ENCODE data around the gene PGPEP1. TPM values are rescaled to one million over a fixed set of nuclear protein-coding genes. Genes with fewer than 3 reads are reported as not detected.
"Not testable (repeated sequence)": the region's sequence is repeated elsewhere in the genome, so short reads cannot be mapped to it uniquely, and the experiment has no call there.

PGPEP1 gene
- polyA plus RNA-seq, 2 donors: 1.8 to 1.9 TPM

GRCh38 chr19:18368504-18369222 is 28.3 kb downstream of the PGPEP1 start:
- H3K27me3 ChIP-seq (ENCODE audit: control insufficient read depth in 1 of 2, insufficient read depth in 2 of 2, low read length in 2 of 2): no peaks in the 10 kb centered on the region
- peaks cover 2 to 3% of the 10 kb centered on the region in 2 donors for H3K4me1 ChIP-seq (ENCODE audit: control insufficient read depth in 2 of 2, insufficient read depth in 2 of 2, low read length in 1 of 2)
- 82 to 87% methylated on average over 15 of the region's 15 CpGs for WGBS, 2 donors
- H3K27ac ChIP-seq (ENCODE audit: low read depth in 2 of 2, low read length in 1 of 2): no peak overlapping the region
- no peak overlapping the region for H3K4me3 ChIP-seq (ENCODE audit: low read depth in 1 of 2, low read length in 2 of 2)
- H3K36me3 ChIP-seq (ENCODE audit: control insufficient read depth in 2 of 2, insufficient read depth in 2 of 2, low read length in 1 of 2): no peaks in the 10 kb centered on the region
- no peaks in the 10 kb centered on the region for H3K9me3 ChIP-seq (ENCODE audit: control insufficient read depth in 2 of 2, insufficient read depth in 1 of 2, low read depth in 1 of 2, low read length in 1 of 2)

GRCh38 chr19:18373407-18373891 is 33.1 kb downstream of the PGPEP1 start:
- H3K27me3 ChIP-seq (ENCODE audit: control insufficient read depth in 1 of 2, insufficient read depth in 2 of 2, low read length in 2 of 2): no peaks in the 10 kb centered on the region
- H3K36me3 ChIP-seq (ENCODE audit: control insufficient read depth in 2 of 2, insufficient read depth in 2 of 2, low read length in 1 of 2): no peaks in the 10 kb centered on the region
- 59% methylated on average over 4 of the region's 4 CpGs for WGBS, 2 donors
- peaks cover 3 to 10% of the 10 kb centered on the region in 2 donors for H3K4me1 ChIP-seq (ENCODE audit: control insufficient read depth in 2 of 2, insufficient read depth in 2 of 2, low read length in 1 of 2)
- no peaks in the 10 kb centered on the region for H3K9me3 ChIP-seq (ENCODE audit: control insufficient read depth in 2 of 2, insufficient read depth in 1 of 2, low read depth in 1 of 2, low read length in 1 of 2)
- H3K27ac ChIP-seq (ENCODE audit: low read depth in 2 of 2, low read length in 1 of 2): peak overlapping the region in 1 of 2 donors; percentile 73
- H3K4me3 ChIP-seq (ENCODE audit: low read depth in 1 of 2, low read length in 2 of 2): no peak overlapping the region

- Histone ChIP-seq H3K27ac (ENCODE audit: low read depth in 2 of 2, low read length in 1 of 2) (peak overlapping the region; percentile 34 to 73), H3K4me1 (ENCODE audit: control insufficient read depth in 2 of 2, insufficient read depth in 2 of 2, low read length in 1 of 2) (peaks cover 5 to 10% of the 10 kb centered on the region in 2 donors), H3K9me3 (ENCODE audit: control insufficient read depth in 2 of 2, insufficient read depth in 1 of 2, low read depth in 1 of 2, low read length in 1 of 2) (no peaks in the 10 kb centered on the region), H3K4me3 (ENCODE audit: low read depth in 1 of 2, low read length in 2 of 2) (no peak overlapping the region), H3K27me3 (ENCODE audit: control insufficient read depth in 1 of 2, insufficient read depth in 2 of 2, low read length in 2 of 2) (no peaks in the 10 kb centered on the region), H3K36me3 (ENCODE audit: control insufficient read depth in 2 of 2, insufficient read depth in 2 of 2, low read length in 1 of 2) (no peaks in the 10 kb centered on the region)
- 19 to 23% methylated on average over 17 of the region's 17 CpGs for WGBS, 2 donors
Observed at GRCh38 chr19:18373892-18374629, 33.7 kb downstream of the PGPEP1 start.

GRCh38 chr19:18377026-18377425 is 36.6 kb downstream of the PGPEP1 start:
- 47 to 61% methylated on average over 6 of the region's 6 CpGs for WGBS, 2 donors
- no peaks in the 10 kb centered on the region for H3K27me3 ChIP-seq (ENCODE audit: control insufficient read depth in 1 of 2, insufficient read depth in 2 of 2, low read length in 2 of 2)
- H3K4me1 ChIP-seq (ENCODE audit: control insufficient read depth in 2 of 2, insufficient read depth in 2 of 2, low read length in 1 of 2): peaks cover 5 to 13% of the 10 kb centered on the region in 2 donors
- no peak overlapping the region for H3K4me3 ChIP-seq (ENCODE audit: low read depth in 1 of 2, low read length in 2 of 2)
- H3K9me3 ChIP-seq (ENCODE audit: control insufficient read depth in 2 of 2, insufficient read depth in 1 of 2, low read depth in 1 of 2, low read length in 1 of 2): no peaks in the 10 kb centered on the region
- H3K27ac ChIP-seq (ENCODE audit: low read depth in 2 of 2, low read length in 1 of 2): no peak overlapping the region
- H3K36me3 ChIP-seq (ENCODE audit: control insufficient read depth in 2 of 2, insufficient read depth in 2 of 2, low read length in 1 of 2): no peaks in the 10 kb centered on the region

- 31 to 33% methylated on average over 22 of the region's 22 CpGs for WGBS, 2 donors
- H3K36me3 ChIP-seq (ENCODE audit: control insufficient read depth in 2 of 2, insufficient read depth in 2 of 2, low read length in 1 of 2): no peaks in the 10 kb centered on the region
- no peak overlapping the region for H3K4me3 ChIP-seq (ENCODE audit: low read depth in 1 of 2, low read length in 2 of 2)
- H3K9me3 ChIP-seq (ENCODE audit: control insufficient read depth in 2 of 2, insufficient read depth in 1 of 2, low read depth in 1 of 2, low read length in 1 of 2): no peaks in the 10 kb centered on the region
- no peaks in the 10 kb centered on the region for H3K27me3 ChIP-seq (ENCODE audit: control insufficient read depth in 1 of 2, insufficient read depth in 2 of 2, low read length in 2 of 2)
- H3K4me1 ChIP-seq (ENCODE audit: control insufficient read depth in 2 of 2, insufficient read depth in 2 of 2, low read length in 1 of 2): peaks cover 4 to 8% of the 10 kb centered on the region in 2 donors
- H3K27ac ChIP-seq (ENCODE audit: low read depth in 2 of 2, low read length in 1 of 2): peak overlapping the region; percentile 42 to 57
Observed at GRCh38 chr19:18379803-18380747, 39.7 kb downstream of the PGPEP1 start.

- Histone ChIP-seq H3K27ac (ENCODE audit: low read depth in 2 of 2, low read length in 1 of 2) (no peak overlapping the region), H3K4me3 (ENCODE audit: low read depth in 1 of 2, low read length in 2 of 2) (no peak overlapping the region), H3K4me1 (ENCODE audit: control insufficient read depth in 2 of 2, insufficient read depth in 2 of 2, low read length in 1 of 2) (peaks cover 4 to 8% of the 10 kb centered on the region in 2 donors), H3K9me3 (ENCODE audit: control insufficient read depth in 2 of 2, insufficient read depth in 1 of 2, low read depth in 1 of 2, low read length in 1 of 2) (no peaks in the 10 kb centered on the region), H3K27me3 (ENCODE audit: control insufficient read depth in 1 of 2, insufficient read depth in 2 of 2, low read length in 2 of 2) (no peaks in the 10 kb centered on the region), H3K36me3 (ENCODE audit: control insufficient read depth in 2 of 2, insufficient read depth in 2 of 2, low read length in 1 of 2) (no peaks in the 10 kb centered on the region)
- WGBS, 2 donors: 74 to 82% methylated on average over 3 of the region's 3 CpGs
Observed at GRCh38 chr19:18380843-18381242, 40.4 kb downstream of the PGPEP1 start.

DNA sequence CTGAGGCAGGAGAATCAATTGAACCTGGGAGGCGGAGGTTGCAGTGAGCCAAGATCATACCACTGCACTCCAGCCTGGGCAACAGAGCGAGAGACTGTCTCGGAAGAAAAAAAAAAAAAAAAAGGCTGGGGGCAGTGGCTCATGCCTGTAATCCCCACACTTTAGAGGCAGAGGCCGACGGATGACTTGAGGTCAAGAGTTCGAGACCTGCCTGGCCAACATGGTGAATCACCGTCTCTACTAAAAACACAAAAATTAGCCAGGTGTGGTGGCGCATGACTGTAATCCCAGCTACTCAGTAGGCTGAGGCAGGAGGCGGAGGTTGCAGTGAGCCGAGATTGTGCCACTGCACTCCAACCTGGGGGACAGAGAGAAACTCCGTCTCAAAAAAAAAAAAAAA is 43.2 kb downstream of the PGPEP1 start:
- H3K9me3 ChIP-seq (ENCODE audit: control insufficient read depth in 2 of 2, insufficient read depth in 1 of 2, low read depth in 1 of 2, low read length in 1 of 2); H3K4me1 ChIP-seq (ENCODE audit: control insufficient read depth in 2 of 2, insufficient read depth in 2 of 2, low read length in 1 of 2); H3K4me3 ChIP-seq (ENCODE audit: low read depth in 1 of 2, low read length in 2 of 2); H3K27ac ChIP-seq (ENCODE audit: low read depth in 2 of 2, low read length in 1 of 2); H3K36me3 ChIP-seq (ENCODE audit: control insufficient read depth in 2 of 2, insufficient read depth in 2 of 2, low read length in 1 of 2); H3K27me3 ChIP-seq (ENCODE audit: control insufficient read depth in 1 of 2, insufficient read depth in 2 of 2, low read length in 2 of 2): not testable (repeated sequence)
- WGBS, 2 donors: 83 to 87% methylated on average over 11 of the region's 11 CpGs

DNA sequence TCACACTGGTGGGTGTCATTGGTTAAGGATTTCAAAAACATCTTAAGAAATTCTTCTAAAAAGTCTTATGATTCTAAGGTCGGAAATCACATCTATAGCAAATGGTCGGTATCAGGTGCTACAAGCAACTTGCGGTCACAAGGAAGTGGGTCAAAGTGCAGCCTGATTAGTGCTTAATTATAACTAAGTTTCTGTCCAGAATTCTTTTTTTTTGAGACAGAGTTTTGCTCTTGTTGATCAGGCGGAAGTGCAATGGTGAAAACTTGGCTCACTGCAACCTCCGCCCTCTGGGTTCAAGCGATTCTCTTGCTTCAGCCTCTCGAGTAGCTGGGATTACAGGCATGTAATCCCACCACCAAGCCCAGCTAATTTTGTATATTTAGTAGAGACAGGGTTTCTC is 44.4 kb downstream of the PGPEP1 start:
- H3K4me1 ChIP-seq (ENCODE audit: control insufficient read depth in 2 of 2, insufficient read depth in 2 of 2, low read length in 1 of 2): peaks cover 4 to 6% of the 10 kb centered on the region in 2 donors
- H3K27me3 ChIP-seq (ENCODE audit: control insufficient read depth in 1 of 2, insufficient read depth in 2 of 2, low read length in 2 of 2): no peaks in the 10 kb centered on the region
- WGBS, 2 donors: 72 to 84% methylated on average over 7 of the region's 7 CpGs
- H3K27ac ChIP-seq (ENCODE audit: low read depth in 2 of 2, low read length in 1 of 2): no peak overlapping the region
- peaks cover 0 to 2% of the 10 kb centered on the region in 2 donors for H3K9me3 ChIP-seq (ENCODE audit: control insufficient read depth in 2 of 2, insufficient read depth in 1 of 2, low read depth in 1 of 2, low read length in 1 of 2)
- no peak overlapping the region for H3K4me3 ChIP-seq (ENCODE audit: low read depth in 1 of 2, low read length in 2 of 2)
- no peaks in the 10 kb centered on the region for H3K36me3 ChIP-seq (ENCODE audit: control insufficient read depth in 2 of 2, insufficient read depth in 2 of 2, low read length in 1 of 2)

- H3K4me3 ChIP-seq (ENCODE audit: low read depth in 1 of 2, low read length in 2 of 2): no peak overlapping the region
- H3K27ac ChIP-seq (ENCODE audit: low read depth in 2 of 2, low read length in 1 of 2): no peak overlapping the region
- H3K36me3 ChIP-seq (ENCODE audit: control insufficient read depth in 2 of 2, insufficient read depth in 2 of 2, low read length in 1 of 2): no peaks in the 10 kb centered on the region
- peaks cover 0 to 2% of the 10 kb centered on the region in 2 donors for H3K9me3 ChIP-seq (ENCODE audit: control insufficient read depth in 2 of 2, insufficient read depth in 1 of 2, low read depth in 1 of 2, low read length in 1 of 2)
- H3K27me3 ChIP-seq (ENCODE audit: control insufficient read depth in 1 of 2, insufficient read depth in 2 of 2, low read length in 2 of 2): no peaks in the 10 kb centered on the region
- 76 to 80% methylated on average over 3 of the region's 3 CpGs for WGBS, 2 donors
- peaks cover 2 to 6% of the 10 kb centered on the region in 2 donors for H3K4me1 ChIP-seq (ENCODE audit: control insufficient read depth in 2 of 2, insufficient read depth in 2 of 2, low read length in 1 of 2)
Observed at GRCh38 chr19:18385359-18385674, 44.9 kb downstream of the PGPEP1 start.
